Omental fat pad (tissue), 4 donors: ENCODE measurements around the gene PTGES2. TPM values are rescaled to one million over a fixed set of nuclear protein-coding genes. Genes with fewer than 3 reads are reported as not detected.

Source experiments
- ATAC-seq: fragments of 150-250 bp; one replicate; pipeline ENCODE4 v1.9.1; 2016; ENCODE audit warnings: mild to moderate bottlenecking, moderate library complexity; ENCODE audit not compliant: low FRiP score
- DNase-seq: peaks from one replicate; pipeline ENCODE4 v3.0.0-alpha.2; 2019; ENCODE audit warnings: low spot score
- total RNA-seq, 4 donors: library from RNA; depleted of rRNA; stranded (reverse); fragments of >200 nt; gene quantifications; one replicate each; pipeline ENCODE4 v1.1.0, GENCODE V29; 2016
- TF ChIP-seq, protein P1 (sequence below), 3 donors: fragments of 450-650 bp; IDR thresholded peaks; one replicate each; pipeline ENCODE4 v1.5.1; 2016 to 2017; ENCODE audit warnings: antibody characterized with exemption in 3 of 3, mild to moderate bottlenecking in 3 of 3, moderate library complexity in 2 of 3

The PTGES2 gene
- total RNA-seq, 4 donors from 2014 or later: 34.6 to 59.4 (median 53.0) TPM

DNA sequence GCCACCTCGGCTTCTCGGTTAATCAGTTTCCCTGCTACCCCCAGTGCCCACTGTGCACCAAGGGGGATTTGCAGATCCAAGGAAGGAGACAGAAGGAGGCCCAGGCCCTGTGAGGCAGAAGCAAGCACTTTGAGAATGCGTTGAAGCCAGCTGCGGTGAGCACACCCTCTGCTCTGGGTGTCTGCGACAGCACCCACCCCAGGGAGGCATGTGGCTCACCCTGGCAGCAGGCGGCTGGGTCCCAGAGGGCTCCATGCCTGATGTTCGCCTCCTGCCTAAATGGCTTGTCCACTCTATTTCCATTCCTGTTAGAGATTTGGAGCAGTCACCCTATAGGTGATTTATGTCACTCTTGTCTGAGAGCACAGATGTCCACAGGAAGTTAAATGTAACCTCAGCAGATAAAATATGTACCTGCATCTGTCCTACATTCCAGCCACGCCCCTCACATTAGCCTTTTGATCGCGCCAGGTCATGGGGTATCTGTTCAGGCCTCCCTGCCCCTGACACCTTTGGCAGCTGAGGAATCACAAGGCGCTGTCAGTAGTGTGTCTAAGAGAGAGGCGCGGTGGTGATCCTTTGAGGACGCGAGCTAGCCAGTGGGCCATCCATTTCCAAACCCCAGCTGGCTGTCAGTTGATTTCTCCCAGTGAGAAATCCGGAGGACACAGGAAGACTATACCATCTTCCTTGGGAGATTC is 28.1 kb downstream of the PTGES2 start:
- no peak for DNase-seq
- TF ChIP-seq, protein P1, sequence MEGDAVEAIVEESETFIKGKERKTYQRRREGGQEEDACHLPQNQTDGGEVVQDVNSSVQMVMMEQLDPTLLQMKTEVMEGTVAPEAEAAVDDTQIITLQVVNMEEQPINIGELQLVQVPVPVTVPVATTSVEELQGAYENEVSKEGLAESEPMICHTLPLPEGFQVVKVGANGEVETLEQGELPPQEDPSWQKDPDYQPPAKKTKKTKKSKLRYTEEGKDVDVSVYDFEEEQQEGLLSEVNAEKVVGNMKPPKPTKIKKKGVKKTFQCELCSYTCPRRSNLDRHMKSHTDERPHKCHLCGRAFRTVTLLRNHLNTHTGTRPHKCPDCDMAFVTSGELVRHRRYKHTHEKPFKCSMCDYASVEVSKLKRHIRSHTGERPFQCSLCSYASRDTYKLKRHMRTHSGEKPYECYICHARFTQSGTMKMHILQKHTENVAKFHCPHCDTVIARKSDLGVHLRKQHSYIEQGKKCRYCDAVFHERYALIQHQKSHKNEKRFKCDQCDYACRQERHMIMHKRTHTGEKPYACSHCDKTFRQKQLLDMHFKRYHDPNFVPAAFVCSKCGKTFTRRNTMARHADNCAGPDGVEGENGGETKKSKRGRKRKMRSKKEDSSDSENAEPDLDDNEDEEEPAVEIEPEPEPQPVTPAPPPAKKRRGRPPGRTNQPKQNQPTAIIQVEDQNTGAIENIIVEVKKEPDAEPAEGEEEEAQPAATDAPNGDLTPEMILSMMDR (IDR thresholded peaks at IDR 0.05): no peak
- peak; percentile 3 for ATAC-seq

DNA sequence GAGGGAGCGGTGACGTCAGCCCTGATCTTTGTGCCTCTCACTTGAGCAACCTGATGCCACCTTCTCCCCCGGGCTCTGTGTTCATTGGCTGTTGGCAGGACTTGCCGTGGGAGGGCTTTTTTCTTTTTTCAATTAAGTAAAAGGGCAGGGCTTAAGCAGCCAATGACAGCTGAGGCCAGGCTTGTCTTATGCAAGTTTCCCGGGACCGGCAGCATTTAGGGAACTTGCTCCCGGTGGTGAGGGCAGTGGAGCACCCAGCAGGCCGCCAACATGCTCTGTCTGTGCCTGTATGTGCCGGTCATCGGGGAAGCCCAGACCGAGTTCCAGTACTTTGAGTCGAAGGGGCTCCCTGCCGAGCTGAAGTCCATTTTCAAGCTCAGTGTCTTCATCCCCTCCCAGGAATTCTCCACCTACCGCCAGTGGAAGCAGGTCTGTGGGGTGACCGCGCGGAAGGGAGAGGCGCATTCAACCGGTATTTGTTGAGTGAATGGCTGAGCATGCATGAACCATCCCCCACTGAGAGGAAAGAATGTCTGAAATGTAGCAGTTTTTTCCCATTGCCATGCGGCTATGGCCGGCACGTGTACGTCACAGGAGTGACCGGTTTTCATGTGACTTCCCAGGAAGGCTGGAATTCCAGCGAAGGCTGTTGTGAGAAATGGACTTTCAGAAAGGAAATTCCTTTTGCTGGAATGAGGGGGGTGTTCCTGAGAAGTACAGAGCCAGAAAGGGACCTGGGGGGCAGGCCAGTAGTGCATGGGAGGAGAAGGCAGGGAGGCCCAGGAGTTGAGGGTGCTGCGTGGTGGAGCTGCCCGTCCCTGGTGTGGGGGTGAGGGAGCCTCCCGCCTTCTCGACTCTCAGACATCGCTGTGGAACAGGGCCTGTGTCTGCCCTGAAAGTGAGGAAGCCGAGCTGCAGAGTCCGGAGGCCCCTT is 29.0 kb downstream of the PTGES2 start:
- TF ChIP-seq, protein P1 (IDR thresholded peaks at IDR 0.05): no peak
- DNase-seq: peak; percentile 90
- peak; percentile 78 for ATAC-seq

DNA sequence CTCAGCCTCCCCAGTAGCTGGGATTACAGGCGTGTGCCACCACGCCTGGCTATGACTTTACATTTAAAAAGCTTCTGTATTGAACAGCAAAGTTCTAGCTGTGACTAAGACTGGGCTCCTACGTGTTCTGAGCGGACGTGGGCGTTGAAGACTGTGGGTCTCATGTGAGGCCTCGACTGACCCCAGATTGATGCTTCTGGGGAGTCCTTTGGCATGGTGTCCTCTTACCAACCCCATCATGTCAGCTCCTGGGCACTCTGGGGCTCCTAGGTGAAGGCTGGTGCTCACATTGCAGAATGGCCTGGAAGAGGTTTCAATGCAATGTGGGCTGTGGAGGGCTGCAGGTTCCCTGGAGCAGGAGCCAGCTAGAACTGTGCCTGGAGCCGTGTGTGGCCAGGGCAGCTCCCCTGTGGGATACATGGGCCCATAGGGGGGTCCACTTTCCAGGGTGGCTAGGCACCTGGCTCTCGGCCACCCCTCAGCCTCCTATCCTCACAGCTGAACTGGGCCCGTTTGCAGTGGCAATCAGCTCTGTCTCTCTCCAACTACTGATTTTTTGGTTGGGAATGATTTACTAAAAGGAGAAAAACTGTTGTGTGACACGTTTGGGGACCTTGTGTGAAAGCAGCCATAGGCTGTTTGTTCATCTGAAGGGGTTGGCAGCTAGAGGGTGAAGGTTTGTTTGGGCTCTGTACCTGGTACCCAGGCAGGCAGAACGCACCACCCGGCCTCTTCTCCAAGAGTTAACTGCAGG is 29.8 kb downstream of the PTGES2 start:
- TF ChIP-seq, protein P1 (IDR thresholded peaks at IDR 0.05): no peak
- DNase-seq: no peak
- ATAC-seq: no peak

DNA sequence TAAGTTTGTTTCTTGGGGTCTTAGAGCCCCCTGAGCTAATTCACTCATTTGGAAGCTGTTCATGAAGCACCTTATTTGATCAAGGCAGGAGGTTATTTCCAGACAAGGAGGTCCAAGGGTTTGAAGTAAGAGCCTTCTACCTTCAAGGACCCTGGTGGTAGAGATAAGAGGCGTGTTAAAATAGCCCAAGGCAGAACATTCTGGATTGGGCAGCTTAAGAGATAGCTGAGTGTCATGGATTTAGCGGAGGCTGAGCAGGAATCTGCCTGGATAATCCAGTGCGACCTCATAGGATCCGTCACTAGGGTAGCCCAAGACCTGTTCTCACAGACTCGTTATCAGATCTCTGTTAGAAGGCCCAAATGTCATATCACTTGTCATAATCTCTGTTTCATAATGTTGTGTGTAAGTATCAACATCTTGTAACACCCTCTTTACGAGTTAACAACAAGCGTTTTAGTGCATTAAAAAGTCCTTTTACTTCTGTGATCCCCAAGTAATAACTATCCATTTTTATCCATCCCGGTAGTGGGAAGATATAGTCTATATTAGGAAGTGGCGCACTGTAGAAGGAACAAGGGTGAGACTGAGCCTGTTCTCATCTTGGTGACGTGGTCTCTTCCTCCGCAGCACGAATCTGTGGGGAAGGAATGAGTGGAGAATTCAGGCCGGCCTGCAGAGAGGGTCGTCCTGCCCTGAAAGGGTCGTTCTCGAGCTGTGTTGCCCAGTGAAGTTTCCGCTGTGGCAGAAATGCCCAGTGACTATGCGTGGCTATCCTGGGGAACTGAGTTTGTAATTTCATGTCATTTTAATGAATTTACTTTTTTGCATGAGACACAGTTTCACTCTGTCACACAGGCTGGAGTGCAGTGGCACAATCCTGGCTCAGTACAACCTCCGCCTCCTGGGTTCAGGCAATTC is 30.7 kb downstream of the PTGES2 start:
- TF ChIP-seq, protein P1 (IDR thresholded peaks at IDR 0.05): no peak
- DNase-seq (no peak), ATAC-seq (no peak)

DNA sequence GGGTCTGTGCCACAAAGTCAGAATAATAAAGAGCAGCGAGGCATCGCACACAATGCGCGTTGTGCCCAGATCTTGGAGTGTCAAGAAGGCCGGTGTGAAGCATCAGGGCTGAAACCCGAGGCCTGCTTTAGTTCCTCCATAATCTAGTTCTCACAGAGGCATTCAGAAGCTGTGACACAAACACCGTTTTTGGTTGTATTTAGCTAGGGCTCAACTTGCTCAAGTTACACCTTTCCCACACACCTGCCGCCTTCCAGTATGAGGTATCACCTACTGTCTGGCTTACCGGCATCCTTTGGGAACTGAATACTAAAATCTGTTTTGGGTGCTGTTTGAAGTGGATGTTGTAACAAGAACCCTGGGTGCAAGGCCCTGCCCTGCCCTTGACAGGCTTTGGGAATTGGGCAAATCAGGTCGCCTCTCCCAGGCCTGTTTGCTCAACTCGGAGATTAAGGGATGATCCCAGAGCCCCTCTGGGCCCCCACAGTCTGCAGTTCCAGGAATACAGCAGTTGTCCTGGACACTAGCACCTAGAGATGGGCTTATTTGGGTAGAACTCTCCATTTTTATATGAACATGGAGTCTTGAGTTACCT is 32.5 kb downstream of the PTGES2 start:
- TF ChIP-seq, protein P1 (IDR thresholded peaks at IDR 0.05): no peak
- ATAC-seq (no peak), DNase-seq (no peak)
